Peyer's patch (tissue), 4 donors: ENCODE data around the gene PHLDB3.

Source experiments
- CTCF ChIP-seq, 6 experiments: fragments of 450-650 bp in 4 of 6; fragments of 200-600 bp in 2 of 6; sonication (generic) in 1 of 6; IDR thresholded peaks; one replicate each; pipeline ENCODE4 v1.5.1; 2017 to 2019; ENCODE audit warnings: antibody characterized with exemption in 6 of 6, mild to moderate bottlenecking in 3 of 6, moderate library complexity in 1 of 6
- POLR2A ChIP-seq, 2 donors: fragments of 450-650 bp; IDR thresholded peaks; one replicate each; pipeline ENCODE4 v1.5.1; 2017; ENCODE audit warnings: antibody characterized with exemption in 2 of 2, mild to moderate bottlenecking in 2 of 2, moderate library complexity in 2 of 2

GRCh38 chr19:43511324-43511723, 6.8 kb upstream of the PHLDB3 start:
- TF ChIP-seq CTCF (IDR thresholded peaks at IDR 0.05) (no peak), POLR2A (IDR thresholded peaks at IDR 0.05) (no peak)
